NK-92 (cell line): Measurements from ENCODE around the gene PCDHGB1.
"Not testable (repeated sequence)": the region's sequence is repeated elsewhere in the genome, so short reads cannot be mapped to it uniquely, and the experiment has no call there.

Source experiments
- DNase-seq: peaks from one replicate; lab custom pipeline; 2025; ENCODE audit not compliant: unreplicated experiment; lab: John Stamatoyannopoulos, UW

PCDHGB1 gene

GRCh38 chr5:141349917-141350619 is at the start of gene PCDHGB1:
Gene PCDHGB1, plus strand, starts transcription at chr5:141350099. Its CDS starts 162 bp downstream, at chr5:141350261.
- DNase-seq: no peak

GRCh38 chr5:141303756-141304155 is 46.1 kb upstream of the PCDHGB1 start, which contains the start of gene SLC25A2:
Gene SLC25A2, minus strand, starts transcription at chr5:141304049. Its CDS starts 184 bp downstream, at chr5:141303865.
- no peak for DNase-seq

- no peak for DNase-seq
Measured at GRCh38 chr5:141306630-141307029, 43.3 kb upstream of the PCDHGB1 start.

- no peak for DNase-seq
Measured at GRCh38 chr5:141313711-141314110, 36.2 kb upstream of the PCDHGB1 start.

GRCh38 chr5:141316963-141317362 is 32.9 kb upstream of the PCDHGB1 start:
- not testable (repeated sequence) for DNase-seq

GRCh38 chr5:141319202-141319601 is 30.7 kb upstream of the PCDHGB1 start:
- no peak for DNase-seq

GRCh38 chr5:141319699-141320098 is 30.2 kb upstream of the PCDHGB1 start:
- DNase-seq: no peak

- peak; percentile 28 for DNase-seq
Measured at GRCh38 chr5:141320225-141321169, 29.4 kb upstream of the PCDHGB1 start, which contains the start of gene TAF7. Gene TAF7, minus strand, starts transcription at chr5:141320784. Its CDS starts 740 bp downstream, at chr5:141320044.

GRCh38 chr5:141322261-141322660 is 27.6 kb upstream of the PCDHGB1 start:
- DNase-seq: no peak

GRCh38 chr5:141326088-141326854 is 23.6 kb upstream of the PCDHGB1 start:
- DNase-seq: no peak

- no peak for DNase-seq
Measured at GRCh38 chr5:141328231-141328630, 21.7 kb upstream of the PCDHGB1 start.

GRCh38 chr5:141330299-141331080 is 19.4 kb upstream of the PCDHGB1 start, which contains the start of gene PCDHGA1:
Gene PCDHGA1, plus strand, starts transcription at chr5:141330514.
- DNase-seq: no peak

GRCh38 chr5:141332571-141332970 is 17.3 kb upstream of the PCDHGB1 start:
- DNase-seq: not testable (repeated sequence)

GRCh38 chr5:141338538-141339306 is 11.2 kb upstream of the PCDHGB1 start, which contains the start of gene PCDHGA2:
Gene PCDHGA2, plus strand, starts transcription at chr5:141338760.
- DNase-seq: no peak

- DNase-seq: not testable (repeated sequence)
Measured at GRCh38 chr5:141340781-141341354, 9.0 kb upstream of the PCDHGB1 start.

- DNase-seq: no peak
Measured at GRCh38 chr5:141342773-141343172, 7.1 kb upstream of the PCDHGB1 start.

- no peak for DNase-seq
Measured at GRCh38 chr5:141343242-141343952, 6.5 kb upstream of the PCDHGB1 start, which contains the start of gene PCDHGA3. Gene PCDHGA3, plus strand, starts transcription at chr5:141343829. Its CDS starts 205 bp downstream, at chr5:141344034.

- no peak for DNase-seq
Measured at GRCh38 chr5:141343953-141344463, 5.9 kb upstream of the PCDHGB1 start.
